H1 (cell line): ENCODE results near the gene SLC13A3. TPM values are rescaled to one million over a fixed set of nuclear protein-coding genes. Genes with fewer than 3 reads are reported as not detected.

Source experiments
- CTCF ChIA-PET: fragments of 300-600 bp; sonication (Branson Sonifier 250); formaldehyde crosslinking; loops from one replicate; lab custom pipeline; 2021; ENCODE audit not compliant: partially characterized antibody; lab: Charles Lee
- POLR2A ChIA-PET: fragments of 300-600 bp; sonication (Branson Sonifier 250); formaldehyde crosslinking; loops from one replicate; lab custom pipeline; 2021; ENCODE audit warnings: inconsistent platforms; ENCODE audit not compliant: partially characterized antibody; lab: Charles Lee
- DNase-seq, 2 experiments: peaks; one replicate each; pipeline versions ENCODE4 v3.0.0 to v3.0.0-alpha.2; 2010 to 2022; ENCODE audit warnings: low spot score in 2 of 2, low read depth in 1 of 2, mixed read lengths in 1 of 2
- FAIRE-seq: peaks from 2 replicates; lab custom pipeline; 2011; peaks lifted over from hg19 to GRCh38; lab: Jason Lieb, UNC
- H2AFZ ChIP-seq: 2 replicates; pipeline ENCODE4 v1.8.1; 2012; ENCODE audit warnings: low read length, inconsistent platforms
- H2AK5ac ChIP-seq: 2 replicates; pipeline ENCODE4 v1.6.1; 2013; ENCODE audit warnings: low read depth, low read length
- H2BK120ac ChIP-seq: replicated peaks from 2 replicates; pipeline ENCODE3; 2013; ENCODE audit warnings: low read depth, low read length, inconsistent platforms
- H2BK12ac ChIP-seq: 2 replicates; pipeline ENCODE4 v1.6.1; 2013; ENCODE audit warnings: low read depth, low read length
- H2BK15ac ChIP-seq: 2 replicates; pipeline ENCODE4 v1.6.1; 2013; ENCODE audit warnings: low read length
- H2BK20ac ChIP-seq: 2 replicates; pipeline ENCODE4 v1.6.1; 2013; ENCODE audit warnings: low read length
- H2BK5ac ChIP-seq: 2 replicates; pipeline ENCODE4 v1.6.1; 2013; ENCODE audit warnings: low read depth, low read length
- H3K14ac ChIP-seq: 2 replicates; pipeline ENCODE4 v1.6.1; 2013; ENCODE audit warnings: inconsistent platforms; ENCODE audit not compliant: insufficient read length
- H3K18ac ChIP-seq: 2 replicates; pipeline ENCODE4 v1.6.1; 2013; ENCODE audit warnings: low read length; ENCODE audit errors: extremely low read depth
- H3K23ac ChIP-seq: 2 replicates; pipeline ENCODE4 v1.6.1; 2013; ENCODE audit warnings: inconsistent platforms; ENCODE audit not compliant: insufficient read length
- H3K23me2 ChIP-seq: 2 replicates; pipeline ENCODE4 v1.6.1; 2013; ENCODE audit warnings: low read depth, low read length
- H3K27ac ChIP-seq: 2 replicates; pipeline ENCODE4 v1.6.1; 2011; ENCODE audit warnings: low read depth, low read length, inconsistent platforms
- H3K27me3 ChIP-seq, 4 experiments: replicated peaks in 1 of 4; 1 replicate in 1 of 4; 2 replicates in 3 of 4; pipeline versions ENCODE4 v1.6.1 to v1.8.1; 2011 to 2013; ENCODE audit warnings: low read length in 3 of 4, mild to moderate bottlenecking in 3 of 4, inconsistent platforms in 2 of 4, mixed read lengths in 2 of 4, moderate library complexity in 1 of 4; ENCODE audit not compliant: control insufficient read depth in 3 of 4, insufficient read depth in 3 of 4; ENCODE audit errors: extremely low read depth in 1 of 4
- H3K36me3 ChIP-seq, 4 experiments: 2 replicates each; pipeline versions ENCODE4 v1.6.1 to v1.8.1; 2011 to 2013; ENCODE audit warnings: mild to moderate bottlenecking in 4 of 4, low read length in 3 of 4, moderate library complexity in 2 of 4, control low read depth in 1 of 4, inconsistent platforms in 1 of 4; ENCODE audit not compliant: insufficient read depth in 4 of 4, control insufficient read depth in 2 of 4
- H3K4ac ChIP-seq: replicated peaks from 2 replicates; pipeline ENCODE3; 2013; ENCODE audit warnings: low read length, low read depth, mixed read lengths, inconsistent platforms; ENCODE audit not compliant: insufficient read length
- H3K4me1 ChIP-seq, 4 experiments: replicated peaks in 1 of 4; 1 replicate in 1 of 4; 2 replicates in 3 of 4; pipeline versions ENCODE4 v1.6.1 to v1.8.1; 2011 to 2013; ENCODE audit warnings: low read length in 3 of 4, inconsistent platforms in 2 of 4, mixed read lengths in 1 of 4; ENCODE audit not compliant: insufficient read depth in 4 of 4, control insufficient read depth in 3 of 4
- H3K4me2 ChIP-seq, 2 experiments: 2 replicates each; pipeline versions ENCODE4 v1.6.1 to v1.8.1; 2011 to 2013; ENCODE audit warnings: low read depth in 2 of 2, low read length in 2 of 2, control low read depth in 1 of 2, inconsistent platforms in 1 of 2, mild to moderate bottlenecking in 1 of 2; ENCODE audit not compliant: insufficient read depth in 1 of 2
- H3K4me3 ChIP-seq, 4 experiments: fragments of 200-600, 300-600 bp in 1 of 4; sonication (generic), shearing (Covaris generic), sonication (Bioruptor Twin) in 1 of 4; 2 replicates each; pipeline versions ENCODE4 v1.5.1 to v1.8.1; 2011 to 2016; ENCODE audit warnings: low read length in 4 of 4, low read depth in 3 of 4, control low read depth in 2 of 4, inconsistent platforms in 2 of 4, mild to moderate bottlenecking in 2 of 4, mixed read lengths in 1 of 4, moderate library complexity in 1 of 4; ENCODE audit not compliant: insufficient read depth in 2 of 4; ENCODE audit errors: extremely low read depth in 1 of 4
- H3K56ac ChIP-seq: replicated peaks from 2 replicates; pipeline ENCODE3; 2013; ENCODE audit warnings: low read depth, mild to moderate bottlenecking, mixed read lengths, low read length, inconsistent platforms; ENCODE audit not compliant: insufficient read length
- H3K79me1 ChIP-seq: 2 replicates; pipeline ENCODE4 v1.6.1; 2013; ENCODE audit warnings: low read depth, low read length, control low read depth
- H3K79me2 ChIP-seq, 2 experiments: 2 replicates each; pipeline versions ENCODE4 v1.6.1 to v1.8.1; 2012 to 2013; ENCODE audit warnings: low read length in 2 of 2, mild to moderate bottlenecking in 2 of 2, inconsistent platforms in 1 of 2; ENCODE audit not compliant: insufficient read depth in 2 of 2, control insufficient read depth in 1 of 2
- H3K9ac ChIP-seq, 4 experiments: replicated peaks in 1 of 4; 1 replicate in 1 of 4; 2 replicates in 3 of 4; pipeline versions ENCODE4 v1.6.1 to v1.8.1; 2011 to 2013; ENCODE audit warnings: low read depth in 3 of 4, low read length in 3 of 4, control low read depth in 2 of 4, mild to moderate bottlenecking in 2 of 4, moderate library complexity in 2 of 4, inconsistent platforms in 1 of 4; ENCODE audit errors: extremely low read depth in 1 of 4
- H3K9me3 ChIP-seq, 2 experiments: 2 replicates each; pipeline versions ENCODE4 v1.6.1 to v1.8.1; 2012 to 2013; ENCODE audit warnings: mild to moderate bottlenecking in 2 of 2, moderate library complexity in 2 of 2, control low read depth in 1 of 2, inconsistent platforms in 1 of 2, low read depth in 1 of 2, low read length in 1 of 2, mixed read lengths in 1 of 2; ENCODE audit not compliant: insufficient read depth in 2 of 2
- H4K20me1 ChIP-seq, 2 experiments: replicated peaks in 1 of 2; 2 replicates each; pipeline versions ENCODE3 to v1.8.1; 2011 to 2013; ENCODE audit warnings: inconsistent platforms in 2 of 2, low read length in 2 of 2, mild to moderate bottlenecking in 1 of 2; ENCODE audit not compliant: insufficient read depth in 2 of 2, control insufficient read depth in 1 of 2
- H4K5ac ChIP-seq: 2 replicates; pipeline ENCODE4 v1.6.1; 2013; ENCODE audit warnings: low read length, low read depth, mixed read lengths, inconsistent platforms; ENCODE audit not compliant: insufficient read length
- H4K8ac ChIP-seq: 2 replicates; pipeline ENCODE4 v1.8.0; 2013; ENCODE audit warnings: mild to moderate bottlenecking, moderate library complexity, low read length, inconsistent platforms; ENCODE audit not compliant: insufficient read depth; ENCODE audit errors: extremely low read depth
- H4K91ac ChIP-seq: replicated peaks from 2 replicates; pipeline ENCODE3; 2013; ENCODE audit warnings: low read length, mixed read lengths, inconsistent platforms; ENCODE audit not compliant: insufficient read length
- BCL11A ChIP-seq, 2 experiments: IDR thresholded peaks; one replicate each; pipeline ENCODE4 v1.6.1; 2011; ENCODE audit warnings: low read depth in 2 of 2, low read length in 2 of 2, mild to moderate bottlenecking in 2 of 2
- CBX8 ChIP-seq: fragments of 300-800, 300-1000 bp; sonication (generic); IDR thresholded peaks from 2 replicates; pipeline ENCODE4 v1.7.1; 2016; ENCODE audit warnings: low read depth, low read length, borderline replicate concordance
- TBP ChIP-seq: IDR thresholded peaks from 2 replicates; pipeline ENCODE4 v1.6.1; 2011; ENCODE audit warnings: low read depth, low read length, improper control_type of control experiment
- WGBS, 2 experiments: shearing (Covaris generic) in 1 of 2; methylation state at CpG; one replicate each; pipeline versions ENCODE4 v1.1.6 to v1.1.7; 2013 to 2015; ENCODE audit warnings: low lambda C conversion rate in 2 of 2, mixed read lengths in 2 of 2, inconsistent platforms in 1 of 2, low coverage in 1 of 2, missing lambda C conversion rate in 1 of 2; ENCODE audit not compliant: insufficient replicate concordance in 2 of 2, insufficient coverage in 1 of 2, insufficient read length in 1 of 2; ENCODE audit errors: extremely low coverage in 1 of 2, missing lambda C conversion rate in 1 of 2; 5-methylcytosine and 5-hydroxymethylcytosine counted together
- polyA plus RNA-seq, 7 experiments: library from polyadenylated mRNA; depleted of rRNA in 3 of 7; stranded (reverse) in 5 of 7; unstranded in 2 of 7; fragments of >200 nt in 5 of 7; fragments of 200-250 nt in 2 of 7; gene quantifications; 1 replicate in 5 of 7; 2 replicates in 1 of 7; 4 replicates in 1 of 7; pipeline versions ENCODE4 v1.2.1 to v1.2.3, GENCODE V29; 2011 to 2013; ENCODE audit warnings: missing spikeins in 2 of 7, mixed read lengths in 2 of 7
- total RNA-seq: library from RNA; stranded (reverse); fragmentation: NEBNext Ultra II Directional; extraction: Animal tissue kit (Norgen Biotek cat#: 25700); gene quantifications from 2 replicates; pipeline ENCODE4 v1.2.1, GENCODE V29; 2021

SLC13A3 gene
- total and polyA plus RNA-seq, 2 of the 8 experiments (the other 6 are each of a cell fraction or from before 2014, with no cell fraction given) = 9.4 to 12.6 TPM

DNA sequence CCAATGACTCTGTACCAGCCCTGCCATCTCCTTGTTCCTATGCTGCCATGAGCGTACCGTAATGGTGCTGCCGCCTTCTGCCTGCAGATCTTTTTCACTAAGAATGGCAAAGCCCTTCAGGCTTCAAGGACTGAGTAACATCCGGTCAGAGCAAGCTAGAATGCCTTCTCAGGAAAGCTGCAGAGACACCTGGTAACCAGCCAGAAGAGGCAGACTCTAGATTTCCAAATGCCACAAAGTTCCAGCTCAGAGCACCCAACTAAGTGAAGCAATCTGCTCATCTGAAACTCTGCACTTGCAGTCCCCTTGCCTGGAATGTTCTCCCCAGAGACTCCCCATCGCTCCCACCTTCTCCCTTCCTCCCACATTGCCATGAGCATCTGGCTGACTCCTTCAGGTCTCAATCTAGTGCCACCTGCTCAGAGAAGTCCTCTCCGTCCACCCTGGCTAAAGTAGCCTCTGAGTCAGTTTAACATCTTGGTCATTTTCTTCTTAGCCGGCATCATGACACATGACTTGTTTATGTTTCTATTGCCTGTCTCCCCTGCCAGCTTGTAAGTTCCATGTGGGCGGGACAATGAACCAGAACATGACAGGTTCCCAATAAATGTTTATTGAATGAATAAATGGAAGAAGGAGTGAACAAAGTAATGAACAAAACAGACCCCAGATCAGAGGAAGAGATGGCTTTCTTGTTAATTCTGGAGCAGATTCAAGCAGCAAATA is 93.9 kb downstream of the SLC13A3 start:
- Histone ChIP-seq H3K9me3 (no peaks in the 10 kb centered on the region), H3K4me2 (no peak overlapping the region), H4K5ac (no peak overlapping the region), H2BK20ac (no peak overlapping the region), H3K23me2 (no peaks in the 10 kb centered on the region), H3K4ac (no peak overlapping the region), H4K8ac (no peak overlapping the region), H3K14ac (no peak overlapping the region), H2BK5ac (no peak overlapping the region), H3K36me3 (no peaks in the 10 kb centered on the region), H3K27ac (no peak overlapping the region), H3K27me3 (no peaks in the 10 kb centered on the region), H3K18ac (no peak overlapping the region), H4K20me1 (no peaks in the 10 kb centered on the region), H3K4me3 (no peak overlapping the region), H3K79me1 (no peaks in the 10 kb centered on the region; the same call in 1 of the 2 replicates), H2BK15ac (no peak overlapping the region), H3K23ac (no peak overlapping the region), H3K79me2 (no peaks in the 10 kb centered on the region), H2AK5ac (no peak overlapping the region; the same call in 1 of the 2 replicates), H2BK12ac (no peak overlapping the region), H2AFZ (no peak overlapping the region), H3K9ac (no peak overlapping the region), H3K56ac (no peak overlapping the region), H3K4me1 (peaks cover 14 to 24% (median 21%) of the 10 kb centered on the region in 4 experiments), H4K91ac (no peak overlapping the region), H2BK120ac (no peak overlapping the region)
- DNase-seq = no peak
- CTCF ChIA-PET = interaction anchor here (1.3 to 3.9 kb wide), 6 partner anchors 7 to 131 kb away, joined by 3 to 19 read pairs (median 8); partner anchors contain the start of gene TP53RK
- WGBS, 2 experiments = 84% methylated on average over 8 of the region's 8 CpGs; no CpG with 5 or more reads in 1 of the 2 experiments
- no peak for FAIRE-seq
- POLR2A ChIA-PET = interaction anchor here (1.5 kb wide), 2 partner anchors 15 to 126 kb away, joined by 4 to 5 read pairs; no protein-coding TSS in a partner anchor
- no peak for TF ChIP-seq BCL11A (IDR thresholded peaks at IDR 0.05; ENCODE audit: low read depth in 2 of 2, low read length in 2 of 2)
- no peak for TF ChIP-seq TBP
- TF ChIP-seq CBX8 = no peak
